NCI-H460 (cell line): ENCODE results near the gene RDH16. TPM values are rescaled to one million over a fixed set of nuclear protein-coding genes. Genes with fewer than 3 reads are reported as not detected.
"Not testable (repeated sequence)": the region's sequence is repeated elsewhere in the genome, so short reads cannot be mapped to it uniquely, and the experiment has no call there.

Experiments used
- DNase-seq: peaks from one replicate; pipeline ENCODE4 v3.0.0-alpha.2; 2016; ENCODE audit warnings: low read depth; ENCODE audit errors: extremely low read depth
- total RNA-seq: library from RNA; depleted of rRNA; stranded (reverse); fragments of >200 nt; shearing (Covaris generic); gene quantifications from 2 replicates; pipeline ENCODE4 v1.2.3, GENCODE V29; 2014

The RDH16 gene
- total RNA-seq, 1 experiment from 2014 or later, result 0.05 TPM

DNA sequence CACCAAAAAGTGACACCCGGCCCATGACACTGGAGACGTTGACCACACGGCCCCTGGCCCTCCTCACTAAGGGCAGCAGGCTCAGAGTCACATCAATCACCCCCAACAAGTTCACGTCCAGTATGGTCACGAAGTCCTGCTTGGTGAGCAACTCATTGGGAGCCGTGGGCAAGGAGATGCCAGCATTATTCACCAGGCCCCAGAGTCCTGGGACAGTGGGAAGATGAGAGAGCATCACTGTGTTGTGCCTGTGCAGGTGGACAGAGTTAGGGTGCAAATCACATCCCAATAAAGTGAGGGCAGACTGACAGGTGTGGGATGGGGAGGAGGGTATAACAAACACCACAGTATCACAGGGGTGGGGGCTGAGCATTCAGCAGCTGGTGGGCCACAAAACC is 2.5 kb downstream of the RDH16 start:
- no peak for DNase-seq

- DNase-seq, result no peak
Observed at GRCh38 chr12:56954057-56954957, 3.1 kb downstream of the RDH16 start.

DNA sequence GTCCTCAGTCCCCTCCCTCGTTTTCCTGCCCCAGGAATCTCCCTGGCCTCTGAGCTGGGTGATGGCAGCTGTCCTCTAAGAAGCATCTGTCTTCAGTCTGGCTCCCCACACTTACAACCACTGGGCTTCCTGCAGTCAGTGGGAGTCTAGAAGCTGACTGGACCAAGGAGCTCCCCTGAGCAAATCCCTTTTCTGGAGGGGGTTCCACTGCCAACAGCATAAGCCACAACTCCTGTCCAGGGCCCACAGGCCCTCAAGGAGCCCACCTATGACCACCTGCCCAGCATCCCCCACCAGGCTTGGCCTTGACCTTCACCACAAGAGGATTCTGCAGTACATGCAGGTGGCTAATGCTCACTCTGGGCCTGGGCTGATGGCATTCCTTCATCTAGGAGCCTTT is 4.1 kb downstream of the RDH16 start:
- no peak for DNase-seq

- no peak for DNase-seq
Observed at GRCh38 chr12:56951582-56952339, 5.6 kb downstream of the RDH16 start.

GRCh38 chr12:56948881-56949280 is 8.5 kb downstream of the RDH16 start:
- no peak for DNase-seq

DNA sequence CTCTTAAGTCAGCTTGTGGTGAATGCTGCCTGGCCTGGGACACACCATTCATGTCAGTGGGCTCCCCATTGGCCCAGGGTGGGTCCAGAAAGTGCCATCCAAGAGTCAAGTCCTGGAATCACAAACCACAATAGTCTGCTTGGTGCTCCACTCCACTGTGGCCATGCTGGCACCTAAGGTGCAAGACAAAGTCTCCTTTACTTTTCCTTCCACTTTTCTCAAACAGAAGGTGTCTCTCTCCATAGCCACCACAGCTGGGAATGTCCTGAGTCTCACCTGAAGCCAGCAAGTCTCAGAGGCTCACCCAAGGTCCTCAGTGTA is 9.0 kb downstream of the RDH16 start:
- no peak for DNase-seq

GRCh38 chr12:56947633-56948456 is 9.6 kb downstream of the RDH16 start:
- DNase-seq, result no peak

GRCh38 chr12:56943878-56944277 is 13.5 kb downstream of the RDH16 start:
- DNase-seq, result no peak

DNA sequence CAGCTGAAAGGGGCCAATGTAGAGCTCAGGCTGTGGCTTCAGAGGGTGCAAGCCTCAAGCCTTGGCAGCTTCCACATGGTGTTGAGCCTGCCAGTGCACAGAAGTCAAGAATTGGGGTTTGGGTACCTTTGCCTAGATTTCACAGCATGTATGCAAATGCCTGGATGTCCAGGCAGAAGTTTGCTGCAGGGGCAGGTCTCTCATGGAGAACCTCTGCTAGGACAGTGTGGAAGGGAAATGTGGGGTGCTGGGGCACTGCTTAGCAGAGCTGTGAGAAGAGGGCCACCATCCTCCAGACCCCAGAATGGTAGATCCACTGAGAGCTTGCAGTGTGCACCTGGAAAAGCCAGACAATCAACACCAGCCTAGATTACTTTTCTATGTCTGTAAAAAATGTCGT is 14.0 kb downstream of the RDH16 start:
- not testable (repeated sequence) for DNase-seq

- DNase-seq, result peak; percentile 51
Observed at GRCh38 chr12:56941299-56942017, 15.9 kb downstream of the RDH16 start.

- not testable (repeated sequence) for DNase-seq
Observed at GRCh38 chr12:56940942-56941298, 16.5 kb downstream of the RDH16 start.

DNA sequence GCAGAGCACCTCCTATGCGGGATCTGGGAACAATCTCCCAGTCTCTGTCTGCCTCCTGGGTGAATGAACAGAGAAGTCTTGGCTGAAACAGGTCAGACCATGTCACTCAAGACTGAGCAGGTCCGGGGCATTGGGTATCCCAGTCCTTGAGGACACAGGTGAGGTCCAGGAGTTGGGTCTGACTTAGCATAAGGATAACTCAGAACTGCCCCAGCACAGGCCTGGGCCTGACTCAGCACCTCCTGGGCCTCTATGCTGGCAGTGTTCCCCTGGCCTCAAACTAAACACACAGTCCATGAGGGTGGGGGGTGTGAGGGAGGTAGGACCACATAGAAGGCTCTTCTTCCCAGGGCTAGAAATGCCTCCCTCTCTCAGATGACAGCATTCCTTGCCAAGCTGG is 21.7 kb downstream of the RDH16 start:
- no peak for DNase-seq

DNA sequence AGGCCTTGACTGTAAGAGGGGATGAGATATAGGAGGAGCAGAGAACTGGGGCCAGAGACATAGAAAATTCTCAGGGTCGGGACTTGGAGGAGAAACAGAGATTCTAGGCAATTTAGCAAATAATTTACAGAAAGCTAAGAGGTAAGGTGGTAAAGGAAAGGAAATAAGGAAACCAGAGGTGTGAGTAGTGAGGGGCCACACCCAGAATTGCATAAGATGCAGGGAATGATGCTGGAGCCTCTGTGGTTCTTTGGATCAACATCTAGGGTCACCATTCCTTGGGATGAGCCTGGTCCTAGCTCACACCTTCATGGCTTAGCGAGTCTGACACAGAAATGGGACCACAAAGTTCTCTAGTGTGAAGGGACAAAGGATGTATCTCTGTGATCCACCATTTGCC is 22.3 kb downstream of the RDH16 start:
- DNase-seq, result no peak

GRCh38 chr12:56933826-56934625 is 23.4 kb downstream of the RDH16 start, which contains the start of gene SDR9C7:
Gene SDR9C7, minus strand, starts transcription at chr12:56934408. Its CDS starts 147 bp downstream, at chr12:56934261.
- DNase-seq, result no peak

DNA sequence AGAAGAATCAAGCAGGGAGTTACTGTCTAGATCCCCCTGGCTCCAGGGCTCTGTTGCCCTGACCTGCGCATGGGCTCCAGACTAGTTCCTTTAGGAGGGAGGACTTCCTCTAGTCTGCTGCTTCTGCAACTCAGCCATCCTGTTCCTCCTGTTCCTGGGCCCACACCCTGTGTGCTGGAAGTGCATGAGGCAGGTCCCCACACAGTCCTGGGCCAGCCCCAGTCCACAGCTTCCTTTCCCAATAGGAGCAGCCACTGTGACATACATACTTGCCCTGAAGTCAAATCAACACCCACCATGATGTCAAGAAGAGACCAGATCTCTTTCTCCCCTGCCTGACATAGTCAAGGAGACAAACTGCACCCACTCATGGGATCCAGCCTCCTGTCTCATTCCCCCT is 24.5 kb downstream of the RDH16 start:
- no peak for DNase-seq

GRCh38 chr12:56932146-56932545 is 25.3 kb downstream of the RDH16 start:
- no peak for DNase-seq

DNA sequence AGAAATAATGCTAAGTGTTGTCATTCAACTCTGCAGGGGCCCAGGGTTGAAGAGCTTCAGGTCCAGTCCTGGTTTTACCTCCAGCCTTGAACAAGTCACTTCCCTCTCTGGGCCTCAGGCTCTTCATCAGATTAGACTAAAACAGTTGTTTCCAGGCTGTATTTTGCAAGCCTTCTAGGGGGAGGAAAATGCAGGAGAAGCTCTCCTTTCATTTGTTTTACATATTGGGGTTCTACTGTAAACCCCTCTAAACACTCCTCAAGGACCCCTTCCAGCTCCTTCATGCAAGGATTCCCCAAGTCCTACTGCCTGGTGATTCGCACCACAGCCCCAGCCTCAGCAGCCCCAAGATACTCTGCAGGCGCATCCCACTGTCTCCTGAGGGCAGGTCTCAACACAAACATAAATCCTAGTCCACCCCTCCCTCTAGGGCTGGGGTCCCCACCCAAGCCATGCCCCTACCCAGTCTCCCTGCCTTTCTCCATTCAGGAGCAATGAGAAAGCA is 25.9 kb downstream of the RDH16 start:
- no peak for DNase-seq

DNA sequence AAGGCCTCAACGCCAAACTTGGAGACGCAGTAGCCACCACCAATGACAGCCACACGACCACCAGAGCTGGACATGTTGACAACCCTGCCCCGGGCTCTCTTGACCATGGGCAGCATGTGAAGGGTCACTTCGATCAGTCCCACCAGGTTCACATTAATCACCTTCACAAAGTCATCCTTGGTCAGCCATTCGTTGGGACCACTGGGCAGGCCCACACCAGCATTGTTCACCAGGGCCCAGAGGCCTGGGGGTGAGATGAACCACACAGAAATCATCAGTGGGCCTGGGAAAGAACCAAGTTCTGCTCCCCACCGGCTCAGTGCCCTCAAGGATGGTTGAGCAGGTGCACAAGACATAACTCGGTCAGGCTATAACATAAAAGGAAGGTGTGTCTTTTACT is 27.2 kb downstream of the RDH16 start:
- no peak for DNase-seq

GRCh38 chr12:56929780-56930179 is 27.6 kb downstream of the RDH16 start:
- no peak for DNase-seq
